Left lung (tissue), 10 donors: Measurements from ENCODE around the gene TFIP11. TPM values are rescaled to one million over a fixed set of nuclear protein-coding genes. Genes with fewer than 3 reads are reported as not detected.

ENCODE experiments used
- ATAC-seq: fragments of 200-7000 bp; cut with Tn5 transposase; one replicate; pipeline ENCODE4 v1.9.1; 2020; ENCODE audit warnings: moderate library complexity
- DNase-seq, 4 donors: peaks; one replicate each; pipeline ENCODE4 v3.0.0-alpha.2; 2013 to 2020
- H3K27ac ChIP-seq, 2 donors: fragments of 200-600 bp; sonication (generic) in 1 of 2; one replicate each; pipeline versions ENCODE4 v1.5.0 to v1.8.0; 2020 to 2021
- H3K27me3 ChIP-seq, 2 donors: fragments of 200-600 bp; sonication (generic) in 1 of 2; one replicate each; pipeline versions ENCODE4 v1.5.0 to v1.8.0; 2020 to 2021
- H3K36me3 ChIP-seq, 2 donors: fragments of 200-600 bp; sonication (generic) in 1 of 2; one replicate each; pipeline versions ENCODE4 v1.5.0 to v1.8.0; 2020 to 2021
- H3K4me1 ChIP-seq, 2 donors: fragments of 200-600 bp; one replicate each; pipeline ENCODE4 v1.8.0; 2021
- H3K4me3 ChIP-seq, 2 donors: fragments of 200-600 bp; sonication (generic) in 1 of 2; one replicate each; pipeline versions ENCODE4 v1.5.0 to v1.8.0; 2020 to 2021; ENCODE audit warnings: mild to moderate bottlenecking in 1 of 2
- H3K9me3 ChIP-seq, 2 donors: fragments of 200-600 bp; sonication (generic) in 1 of 2; one replicate each; pipeline versions ENCODE4 v1.5.0 to v1.8.0; 2020 to 2021
- intact Hi-C, 2 donors: fragments of 100-400 bp; cut with DNase I; formaldehyde crosslinking; loops; one replicate each; pipeline versions ENCODE4 v1.11.2 to v1.14.2; 2022
- polyA plus RNA-seq, 6 donors: library from polyadenylated mRNA; unstranded; fragments of 120-200 nt; gene quantifications; one replicate each; pipeline ENCODE4 v1.2.1, GENCODE V29; 2013; ENCODE audit not compliant: insufficient read length in 6 of 6
- total RNA-seq, 2 donors: library from RNA; stranded (reverse); fragmentation: NEBNext Ultra II Directional; extraction: Animal tissue kit (Norgen Biotek cat#: 25700); gene quantifications; one replicate each; pipeline ENCODE4 v1.2.1, GENCODE V29; 2021
- TF ChIP-seq, protein P1 (sequence below), 2 donors: fragments of 200-600 bp; sonication (generic) in 1 of 2; IDR thresholded peaks; one replicate each; pipeline versions ENCODE4 v1.5.0 to v1.8.0; 2021; ENCODE audit warnings: antibody characterized with exemption in 2 of 2
- donor health status: DM: no; HTN: yes; CAD: no.
- donor health status: DM: no; HTN: no; CAD: no.

The TFIP11 gene
- total and polyA plus RNA-seq, 8 donors: 32.1 to 39.9 (median 36.8) TPM

DNA sequence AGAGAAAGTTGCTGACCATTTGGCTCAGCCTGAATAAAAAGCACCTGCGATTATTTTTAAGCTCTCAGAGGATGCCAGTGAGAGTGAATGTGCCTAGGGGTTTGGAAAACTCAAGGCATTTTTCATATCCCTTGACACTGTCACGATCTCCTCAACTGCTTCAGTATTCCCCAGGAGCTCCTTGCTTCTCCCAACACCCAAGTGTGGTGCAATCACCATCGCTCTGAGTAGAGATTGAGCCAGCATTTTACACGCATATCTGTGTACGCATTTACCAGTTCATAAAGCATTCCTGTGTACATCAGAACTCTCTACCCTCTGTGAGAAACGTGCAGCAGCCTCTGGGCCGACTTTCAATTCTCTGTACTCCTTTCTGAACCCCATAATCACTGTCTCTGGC lies 27.3 kb downstream of the TFIP11 start:
- ATAC-seq (no peak), DNase-seq (no peak)
- TF ChIP-seq, protein P1, sequence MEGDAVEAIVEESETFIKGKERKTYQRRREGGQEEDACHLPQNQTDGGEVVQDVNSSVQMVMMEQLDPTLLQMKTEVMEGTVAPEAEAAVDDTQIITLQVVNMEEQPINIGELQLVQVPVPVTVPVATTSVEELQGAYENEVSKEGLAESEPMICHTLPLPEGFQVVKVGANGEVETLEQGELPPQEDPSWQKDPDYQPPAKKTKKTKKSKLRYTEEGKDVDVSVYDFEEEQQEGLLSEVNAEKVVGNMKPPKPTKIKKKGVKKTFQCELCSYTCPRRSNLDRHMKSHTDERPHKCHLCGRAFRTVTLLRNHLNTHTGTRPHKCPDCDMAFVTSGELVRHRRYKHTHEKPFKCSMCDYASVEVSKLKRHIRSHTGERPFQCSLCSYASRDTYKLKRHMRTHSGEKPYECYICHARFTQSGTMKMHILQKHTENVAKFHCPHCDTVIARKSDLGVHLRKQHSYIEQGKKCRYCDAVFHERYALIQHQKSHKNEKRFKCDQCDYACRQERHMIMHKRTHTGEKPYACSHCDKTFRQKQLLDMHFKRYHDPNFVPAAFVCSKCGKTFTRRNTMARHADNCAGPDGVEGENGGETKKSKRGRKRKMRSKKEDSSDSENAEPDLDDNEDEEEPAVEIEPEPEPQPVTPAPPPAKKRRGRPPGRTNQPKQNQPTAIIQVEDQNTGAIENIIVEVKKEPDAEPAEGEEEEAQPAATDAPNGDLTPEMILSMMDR (IDR thresholded peaks at IDR 0.05): no peak
- Histone ChIP-seq H3K9me3 (no peaks in the 10 kb centered on the region), H3K27ac (peak overlapping the region in 1 of 2 donors; percentile 94), H3K4me3 (peak overlapping the region in 1 of 2 donors; percentile 98), H3K36me3 (peaks cover 0 to 35% of the 10 kb centered on the region in 2 donors), H3K4me1 (peaks cover 9 to 57% of the 10 kb centered on the region in 2 donors), H3K27me3 (no peaks in the 10 kb centered on the region)
- intact Hi-C loops: no loop called here

- H3K4me1 ChIP-seq: peaks cover 13 to 63% of the 10 kb centered on the region in 2 donors
- no peak for ATAC-seq
- peaks cover 0 to 28% of the 10 kb centered on the region in 2 donors for H3K36me3 ChIP-seq
- peak overlapping the region; percentile 97 to 98 for H3K4me3 ChIP-seq
- intact Hi-C loops: no loop called here
- DNase-seq: no peak
- H3K27me3 ChIP-seq: no peaks in the 10 kb centered on the region
- TF ChIP-seq, protein P1 (IDR thresholded peaks at IDR 0.05): no peak
- H3K27ac ChIP-seq: peak overlapping the region; percentile 92 to 94
- H3K9me3 ChIP-seq: no peaks in the 10 kb centered on the region
Observed at GRCh38 chr22:26484360-26484706, 27.9 kb downstream of the TFIP11 start.

- Histone ChIP-seq H3K27ac (peak within 1 kb of the TSS; percentile 92 to 94), H3K4me3 (peak within 1 kb of the TSS; percentile 97 to 98), H3K36me3 (peaks cover 0 to 22% of the 10 kb centered on the region in 2 donors), H3K9me3 (no peaks in the 10 kb centered on the region), H3K4me1 (peaks cover 20 to 70% of the 10 kb centered on the region in 2 donors), H3K27me3 (no peaks in the 10 kb centered on the region)
- ATAC-seq: peak; percentile 93
- DNase-seq: peak; percentile 90 to 97 (median 93)
- intact Hi-C loops: no loop called here
- TF ChIP-seq, protein P1 (IDR thresholded peaks at IDR 0.05): no peak
Observed at GRCh38 chr22:26483439-26484359, 28.6 kb downstream of the TFIP11 start, which contains the start of the genes HPS4 and SRRD. Gene HPS4 (minus strand): TSS chr22:26483783. CDS start chr22:26481762, 2,021 bp downstream. Gene SRRD (plus strand): TSS chr22:26483877. CDS start chr22:26483891, 14 bp downstream.

DNA sequence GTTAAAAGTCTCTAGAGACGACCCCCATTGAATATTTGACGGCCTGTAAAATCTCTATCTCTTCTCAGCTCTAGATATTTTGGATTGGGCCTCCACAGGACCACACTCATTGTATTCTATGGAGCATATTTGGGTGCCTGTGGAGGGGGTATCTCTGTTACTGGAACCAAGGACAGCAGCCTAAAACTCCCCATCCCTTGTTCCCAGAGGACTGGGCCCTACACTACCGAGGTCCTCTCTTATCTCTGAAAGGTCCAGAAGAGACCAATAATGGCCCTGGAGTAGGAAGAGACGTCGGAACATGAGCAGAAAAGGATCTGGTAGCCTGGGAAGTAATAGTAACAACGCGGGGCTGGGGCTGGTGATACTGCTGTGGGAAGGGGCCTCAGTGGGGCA lies 29.2 kb downstream of the TFIP11 start:
- H3K9me3 ChIP-seq: no peaks in the 10 kb centered on the region

More for the DNA sequence above, 29.2 kb downstream of the TFIP11 start:
- DNase-seq: no peak
- intact Hi-C loops: no loop called here
- TF ChIP-seq, protein P1 (IDR thresholded peaks at IDR 0.05): no peak
- Histone ChIP-seq H3K36me3 (peaks cover 0 to 15% of the 10 kb centered on the region in 2 donors), H3K27me3 (no peaks in the 10 kb centered on the region), H3K4me1 (peaks cover 21 to 74% of the 10 kb centered on the region in 2 donors), H3K4me3 (peak overlapping the region; percentile 97 to 98), H3K27ac (peak overlapping the region; percentile 92 to 94)
- peak; percentile 22 for ATAC-seq
